Measurements from ENCODE around the gene MAPK1.
"Not testable (repeated sequence)": the region's sequence is repeated elsewhere in the genome, so short reads cannot be mapped to it uniquely, and the experiment has no call there.

The MAPK1 gene

DNA sequence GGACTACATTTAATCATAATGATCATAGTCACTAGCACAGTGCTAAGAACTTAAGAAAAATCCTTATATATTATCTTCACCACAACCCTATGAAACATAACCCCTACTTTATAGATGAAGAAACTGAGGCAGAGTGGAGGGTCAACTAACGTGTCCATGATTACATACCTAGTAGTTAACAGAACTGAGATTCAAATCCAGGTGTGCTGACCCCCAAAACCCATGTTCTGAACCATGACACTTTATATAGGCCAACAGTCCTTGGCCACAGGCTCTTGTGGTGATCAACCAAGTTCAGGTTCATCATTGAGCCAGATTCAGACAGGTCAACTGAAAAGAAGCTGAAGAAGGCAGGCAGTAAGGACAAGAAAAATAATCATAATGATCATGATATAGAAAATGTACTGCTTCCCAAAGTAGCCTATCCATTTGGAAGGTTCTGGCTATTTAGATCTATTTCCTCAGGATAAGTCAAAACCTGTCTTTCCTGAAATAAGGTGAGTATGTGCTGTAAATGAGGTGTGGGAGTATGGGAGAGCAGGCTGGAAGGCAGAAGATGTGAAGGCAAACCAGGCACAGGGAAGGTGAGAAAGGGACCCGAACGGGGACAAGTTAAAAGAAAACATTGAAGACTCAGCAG, 39.7 kb downstream of the MAPK1 start:
- DNase-seq (ENCODE audit: low read depth, low spot score): no peak
- no peak overlapping the region for H3K4me3 ChIP-seq (ENCODE audit: low read length)

DNA sequence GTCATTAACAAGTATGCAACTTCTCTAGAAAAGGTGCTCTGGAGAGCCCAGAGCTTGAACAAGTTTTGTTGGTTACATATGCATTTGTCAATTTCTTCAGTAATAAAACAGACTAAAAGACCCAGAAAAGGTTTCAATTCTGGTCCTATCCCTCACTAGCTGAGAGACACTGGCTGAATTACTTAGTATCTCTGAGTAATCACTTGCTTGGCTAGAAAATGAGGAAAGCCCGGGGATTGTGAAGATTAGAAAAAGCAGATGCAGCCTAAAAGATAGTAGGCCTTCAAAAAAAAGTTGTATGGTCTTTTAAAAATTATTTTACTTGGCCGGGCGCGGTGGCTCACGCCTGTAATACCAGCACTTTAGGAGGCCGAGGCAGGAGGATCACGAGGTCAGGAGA, 41.2 kb downstream of the MAPK1 start:
- no peak for DNase-seq (ENCODE audit: low read depth, low spot score)
- H3K4me3 ChIP-seq (ENCODE audit: low read length): no peak overlapping the region

DNA sequence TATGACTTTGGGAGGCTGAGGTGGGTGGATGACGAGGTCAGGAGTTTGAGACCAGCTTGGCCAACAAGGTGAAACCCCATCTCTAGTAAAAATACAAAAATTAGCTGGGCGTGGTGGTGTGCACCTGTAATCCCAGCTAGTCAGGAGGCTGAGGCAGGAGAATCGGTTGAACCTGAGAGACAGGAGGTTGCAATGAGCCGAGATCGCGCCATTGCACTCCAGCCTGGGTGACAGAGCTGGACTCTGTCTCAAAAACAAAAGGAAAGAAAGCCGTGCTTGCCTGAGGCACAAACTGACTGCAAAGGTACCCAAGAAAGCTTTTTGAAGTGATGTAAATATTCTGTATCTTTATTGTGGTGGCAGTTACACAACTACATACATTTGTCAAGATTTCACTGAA, 42.5 kb downstream of the MAPK1 start:
- DNase-seq (ENCODE audit: low read depth, low spot score); H3K4me3 ChIP-seq (ENCODE audit: low read length): not testable (repeated sequence)

DNA sequence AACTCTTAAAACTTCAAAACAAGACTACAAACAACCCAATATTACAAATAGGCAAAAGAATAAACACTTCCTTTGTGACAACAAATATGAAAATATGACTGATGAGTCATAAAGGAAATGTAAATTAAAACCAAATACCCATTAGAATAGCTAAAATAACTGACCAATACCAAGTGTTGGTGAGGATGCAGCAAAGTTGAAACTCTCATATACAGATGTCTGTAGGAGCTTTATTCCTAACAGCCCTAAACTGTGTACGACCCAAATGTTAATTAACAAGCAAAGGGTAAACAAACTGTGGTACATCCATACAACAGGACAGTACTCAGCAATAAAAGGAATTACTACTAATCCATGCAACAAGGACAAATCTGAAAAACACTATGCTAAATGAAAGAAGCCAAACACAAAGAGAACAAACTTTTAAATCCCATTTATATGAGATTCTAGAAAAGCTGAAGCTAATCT, 43.0 kb downstream of the MAPK1 start:
- no peak overlapping the region for H3K4me3 ChIP-seq (ENCODE audit: low read length)
- no peak for DNase-seq (ENCODE audit: low read depth, low spot score)

DNA sequence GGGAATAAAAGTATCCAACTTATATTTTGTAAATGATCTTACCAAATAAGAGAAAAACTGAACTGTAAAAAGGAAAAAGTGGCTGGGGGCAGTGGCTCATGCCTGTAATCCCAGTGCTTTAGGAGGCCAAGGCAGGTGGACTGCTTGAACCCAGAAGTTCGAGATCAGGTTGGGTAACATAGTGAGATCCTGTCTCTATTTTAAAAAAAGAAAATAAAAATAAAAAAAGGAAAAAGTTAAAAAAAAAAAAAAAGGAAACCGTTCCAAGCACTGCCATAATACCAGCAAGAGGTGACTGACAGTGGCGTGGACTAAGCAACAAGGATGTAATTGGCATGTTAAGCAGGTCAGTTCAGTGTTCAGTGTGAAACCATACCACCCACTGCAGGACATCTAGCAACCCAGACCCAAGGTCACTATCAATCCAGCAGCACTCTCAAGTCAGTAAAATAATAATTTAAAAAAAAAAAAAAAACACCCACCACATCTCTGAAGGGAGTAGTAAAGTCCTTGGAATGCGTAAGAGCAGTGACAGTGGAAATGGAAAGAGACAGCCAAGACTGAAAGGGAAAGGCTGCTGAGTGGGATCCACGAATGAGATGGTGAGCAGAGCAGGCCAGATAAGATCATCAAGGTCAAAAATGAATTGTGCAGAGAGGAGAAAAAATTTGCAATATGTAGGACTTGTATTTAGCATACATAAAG, 43.6 kb downstream of the MAPK1 start:
- H3K4me3 ChIP-seq (ENCODE audit: low read length): no peak overlapping the region
- no peak for DNase-seq (ENCODE audit: low read depth, low spot score)

DNA sequence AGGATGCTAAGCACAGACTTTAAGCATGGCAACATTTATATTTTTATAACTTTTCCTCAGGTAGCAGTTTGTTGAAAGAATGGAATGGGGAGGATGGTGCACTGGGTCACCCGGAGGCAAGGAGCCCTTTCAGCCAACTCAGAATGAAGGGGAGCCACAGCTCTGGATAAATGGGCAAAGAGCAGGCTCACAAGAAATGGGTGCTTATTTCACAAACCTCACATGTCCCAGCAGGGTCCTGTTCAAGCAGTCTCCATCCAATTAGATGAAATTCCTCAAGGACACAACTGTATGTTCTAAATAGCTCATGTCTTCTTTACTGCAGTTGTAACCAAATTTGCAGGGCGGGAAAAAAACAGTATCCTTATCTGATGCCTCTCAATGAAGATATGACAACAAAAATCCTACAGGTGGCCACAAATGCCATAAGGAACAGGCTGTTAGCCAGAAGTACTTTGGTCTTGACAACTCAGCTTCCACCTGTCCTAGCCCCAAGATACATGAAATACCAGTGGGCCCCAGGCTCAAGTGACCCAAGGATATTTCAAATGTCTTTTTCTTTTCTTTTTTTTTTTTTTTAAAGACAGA, 48.2 kb downstream of the MAPK1 start:
- DNase-seq (ENCODE audit: low read depth, low spot score): no peak
- no peak overlapping the region for H3K4me3 ChIP-seq (ENCODE audit: low read length)

DNA sequence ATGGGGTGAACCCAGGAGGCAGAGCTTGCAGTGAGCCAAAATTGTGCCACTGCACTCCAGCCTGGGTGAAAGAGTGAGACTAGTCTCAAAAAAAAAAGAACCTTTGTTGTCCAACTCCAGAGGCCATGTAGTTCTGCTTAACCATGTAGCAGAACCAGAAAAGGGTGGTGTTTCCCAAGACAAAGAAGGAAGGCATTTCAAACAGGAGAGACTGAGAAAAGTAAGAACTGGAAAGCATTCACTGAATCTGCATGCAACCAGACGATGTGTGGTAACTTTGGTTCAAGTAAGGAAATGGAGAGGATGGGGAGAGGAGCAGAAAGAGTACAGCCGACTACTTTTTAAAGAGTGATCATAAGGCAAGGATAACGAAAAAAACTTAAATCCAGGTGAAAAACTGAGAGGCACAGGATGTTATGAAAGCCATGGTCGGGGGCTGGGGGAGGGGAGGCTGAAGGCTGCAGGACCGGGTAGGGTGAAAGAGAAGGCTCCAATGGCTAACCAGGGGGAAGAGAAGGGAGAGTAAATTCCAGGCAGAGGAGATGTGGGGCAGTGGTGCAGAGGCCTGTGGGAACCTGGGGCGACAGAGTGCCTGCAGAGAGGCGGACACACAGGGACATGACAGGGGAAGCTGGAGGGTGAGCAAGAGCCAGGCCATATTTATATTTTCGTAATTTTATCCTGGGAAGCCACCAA, 48.8 kb downstream of the MAPK1 start:
- no peak overlapping the region for H3K4me3 ChIP-seq (ENCODE audit: low read length)
- DNase-seq (ENCODE audit: low read depth, low spot score): no peak

DNA sequence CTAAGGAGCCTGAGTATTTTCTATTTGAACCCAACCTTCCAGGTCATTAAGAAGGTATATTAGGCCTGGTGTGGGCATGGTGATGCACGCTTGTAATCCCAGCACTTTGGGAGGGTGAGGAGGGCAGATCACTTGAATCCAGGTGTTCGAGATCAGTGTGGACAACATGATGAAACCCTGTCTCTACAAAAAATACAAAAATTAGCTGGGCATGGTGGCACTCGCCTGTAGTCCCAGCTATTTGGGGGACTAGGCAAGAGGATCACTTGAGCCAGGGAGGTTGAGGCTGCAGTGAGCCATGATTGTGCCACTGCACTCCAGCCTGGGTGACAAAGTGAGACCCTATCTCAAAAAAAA, 50.0 kb downstream of the MAPK1 start:
- DNase-seq (ENCODE audit: low read depth, low spot score); H3K4me3 ChIP-seq (ENCODE audit: low read length): not testable (repeated sequence)

DNA sequence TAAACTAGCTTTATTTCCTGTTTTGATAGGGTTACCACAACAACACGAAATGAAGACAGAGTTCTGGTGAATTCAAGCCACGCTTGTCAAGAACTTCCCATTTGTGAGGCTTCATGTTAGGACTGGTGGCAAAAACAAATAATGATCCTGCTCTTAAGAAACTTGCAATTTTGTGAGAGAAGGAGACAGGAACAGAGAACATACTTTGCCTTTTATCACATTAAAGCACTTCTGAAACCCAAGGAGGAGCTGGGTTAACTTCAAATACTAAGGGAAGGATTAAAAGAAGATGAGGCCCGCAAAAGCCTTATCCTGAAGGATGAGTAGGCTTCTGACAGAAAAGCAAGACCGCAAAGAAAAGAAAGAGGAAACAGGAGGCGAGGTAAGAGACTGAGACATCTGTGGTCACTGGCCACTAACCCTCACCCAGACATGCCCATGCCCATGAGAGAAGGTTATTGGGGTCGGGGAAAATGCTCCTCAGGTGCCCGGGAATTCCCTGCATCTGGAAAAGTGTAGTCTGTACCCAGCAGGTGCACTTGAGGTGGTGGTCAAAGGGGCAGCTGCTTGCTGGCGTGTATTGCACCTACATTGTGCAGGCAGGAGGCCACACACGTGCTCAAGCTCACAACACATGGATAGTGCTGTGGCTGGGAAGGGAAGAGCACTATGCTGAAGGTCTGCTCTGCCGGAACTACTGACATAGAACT, 50.5 kb downstream of the MAPK1 start:
- no peak overlapping the region for H3K4me3 ChIP-seq (ENCODE audit: low read length)
- DNase-seq (ENCODE audit: low read depth, low spot score): peak; percentile 68

DNA sequence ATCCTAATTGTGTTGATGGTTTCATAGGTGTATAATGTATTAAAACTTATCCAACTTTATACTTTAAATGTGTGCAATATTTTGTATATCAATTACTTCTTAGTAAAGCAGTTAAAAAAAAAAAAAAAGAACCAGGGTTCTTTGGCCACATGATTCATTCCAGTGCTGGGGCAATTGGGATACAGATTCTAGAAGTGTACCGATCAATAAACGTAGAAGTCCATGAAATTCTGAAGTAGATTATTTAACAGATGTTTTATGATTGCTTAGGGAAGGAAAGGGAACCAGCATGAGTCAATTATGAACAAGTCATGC, 51.0 kb downstream of the MAPK1 start:
- no peak for DNase-seq (ENCODE audit: low read depth, low spot score)
- H3K4me3 ChIP-seq (ENCODE audit: low read length): no peak overlapping the region

DNA sequence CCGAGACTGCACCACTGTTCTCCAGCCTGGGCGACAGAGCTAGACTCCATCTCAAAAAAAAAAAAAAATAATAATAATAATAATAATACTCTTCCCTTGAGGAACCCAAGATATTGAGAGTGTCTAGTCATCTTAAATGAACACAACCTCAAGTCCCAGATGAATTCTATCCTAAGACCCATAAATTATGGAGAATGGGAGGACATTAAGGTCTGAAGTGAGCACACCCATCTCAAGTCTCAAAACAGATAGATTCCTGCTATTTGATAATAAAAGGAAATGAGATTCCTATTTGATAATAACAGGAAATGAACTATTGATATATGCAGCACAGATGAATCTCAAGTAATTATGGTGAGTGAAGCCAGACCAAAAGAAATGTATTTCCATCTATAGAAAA, 51.5 kb downstream of the MAPK1 start:
- no peak for DNase-seq (ENCODE audit: low read depth, low spot score)
- H3K4me3 ChIP-seq (ENCODE audit: low read length): no peak overlapping the region

DNA sequence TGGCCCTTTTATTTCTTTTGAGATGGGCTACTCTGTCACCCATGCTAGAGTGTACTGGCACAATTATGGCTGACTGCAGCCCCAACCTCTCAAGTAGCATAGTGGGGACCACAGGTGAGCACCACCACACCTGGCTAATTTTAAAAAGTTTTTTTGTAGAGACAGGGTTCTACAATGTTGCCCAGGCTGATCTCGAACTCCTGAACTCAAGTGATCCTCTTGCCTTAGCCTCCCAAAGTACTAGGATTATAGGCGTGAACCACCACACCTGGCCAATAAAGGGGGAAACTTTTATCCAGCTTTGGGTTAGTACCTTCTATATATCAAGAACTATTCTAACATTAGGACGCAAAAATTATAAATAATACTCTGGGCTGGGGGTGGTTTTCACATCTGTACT, 52.1 kb downstream of the MAPK1 start:
- no peak overlapping the region for H3K4me3 ChIP-seq (ENCODE audit: low read length)

DNA sequence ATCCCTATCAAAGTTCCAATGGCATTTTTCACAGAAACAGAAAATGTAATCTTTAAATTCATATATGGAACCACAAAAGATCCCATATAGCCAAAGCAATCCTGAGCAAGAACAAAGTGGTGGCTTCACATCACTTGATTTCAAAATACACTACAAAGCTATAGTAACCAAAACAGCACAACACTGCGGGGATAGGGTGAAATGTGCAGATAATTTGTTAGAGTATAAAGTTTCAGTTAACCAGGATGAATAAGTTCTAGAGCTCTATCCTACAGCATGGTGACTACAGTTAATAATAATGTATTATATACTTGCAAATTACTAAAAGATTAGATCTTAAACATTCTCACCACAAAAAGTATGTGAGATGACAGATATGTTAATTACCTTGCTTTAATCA, 55.5 kb downstream of the MAPK1 start:
- H3K4me3 ChIP-seq (ENCODE audit: low read length): no peak overlapping the region
- no peak for DNase-seq (ENCODE audit: low read depth, low spot score)

More for the DNA sequence above, 52.1 kb downstream of the MAPK1 start:
- DNase-seq (ENCODE audit: low read depth, low spot score): no peak

DNA sequence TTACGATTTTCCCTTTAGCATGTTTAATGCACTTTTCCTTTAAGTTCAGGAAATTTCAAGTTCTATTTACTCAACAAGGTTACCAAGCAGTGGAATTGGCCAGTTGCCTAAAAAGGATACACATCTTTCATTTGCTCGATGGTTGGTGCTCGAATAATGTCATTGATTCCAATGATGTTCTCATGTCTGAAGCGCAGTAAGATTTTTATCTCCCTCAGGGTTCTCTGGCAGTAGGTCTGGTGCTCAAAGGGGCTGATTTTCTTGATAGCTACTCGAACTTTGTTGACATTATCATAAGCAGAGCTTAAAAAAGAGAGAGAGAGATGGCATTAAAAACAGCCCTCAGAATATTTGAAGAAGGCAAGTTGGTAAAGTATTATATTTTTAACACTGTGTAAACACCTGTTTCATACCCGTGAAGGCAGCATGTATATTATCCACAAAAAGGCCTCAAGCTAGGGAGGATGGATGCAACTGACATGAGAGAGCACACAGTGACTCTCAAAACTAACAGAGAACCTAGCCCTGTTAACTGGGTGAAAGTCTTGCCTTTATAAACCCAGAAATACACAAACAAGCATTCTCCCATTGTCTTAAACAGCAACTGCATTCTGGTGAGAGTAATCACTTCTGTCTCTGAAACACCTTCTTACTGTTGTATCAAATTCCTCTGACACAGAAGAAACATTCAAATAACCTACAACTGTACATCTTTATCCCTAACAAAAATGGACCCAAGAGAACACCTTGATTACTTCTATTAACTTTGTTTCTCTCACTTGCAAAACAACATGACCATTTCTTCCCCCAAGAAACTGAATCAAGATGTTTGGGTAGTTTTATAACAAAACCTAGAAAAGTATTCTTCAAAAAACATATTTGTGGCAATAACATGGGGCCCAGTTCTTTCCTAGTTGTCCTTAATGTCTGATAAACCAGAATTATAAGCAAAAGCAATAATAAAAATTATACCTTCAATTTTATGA, 59.6 kb downstream of the MAPK1 start:
- DNase-seq (ENCODE audit: low read depth, low spot score): no peak
- H3K4me3 ChIP-seq (ENCODE audit: low read length): no peak overlapping the region

DNA sequence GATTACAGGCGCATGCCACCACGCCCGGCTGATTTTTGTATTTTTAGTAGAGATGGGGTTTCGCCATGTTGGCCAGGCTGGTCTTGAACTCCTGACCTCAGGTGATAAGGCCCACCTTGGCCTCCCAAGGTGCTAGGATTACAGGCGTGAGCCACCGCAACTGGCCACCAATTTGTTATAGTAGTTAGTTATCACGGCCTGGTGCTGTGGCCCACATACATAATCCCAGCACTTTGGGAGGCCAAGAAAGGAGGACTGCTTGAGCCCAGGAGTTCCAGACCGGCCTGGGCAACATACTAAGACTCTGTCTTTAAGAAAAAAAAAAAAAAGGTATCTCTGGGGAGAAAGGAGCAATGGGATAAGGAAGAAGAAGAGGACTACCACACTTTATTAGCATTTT, 62.1 kb downstream of the MAPK1 start:
- H3K4me3 ChIP-seq (ENCODE audit: low read length); DNase-seq (ENCODE audit: low read depth, low spot score): not testable (repeated sequence)

DNA sequence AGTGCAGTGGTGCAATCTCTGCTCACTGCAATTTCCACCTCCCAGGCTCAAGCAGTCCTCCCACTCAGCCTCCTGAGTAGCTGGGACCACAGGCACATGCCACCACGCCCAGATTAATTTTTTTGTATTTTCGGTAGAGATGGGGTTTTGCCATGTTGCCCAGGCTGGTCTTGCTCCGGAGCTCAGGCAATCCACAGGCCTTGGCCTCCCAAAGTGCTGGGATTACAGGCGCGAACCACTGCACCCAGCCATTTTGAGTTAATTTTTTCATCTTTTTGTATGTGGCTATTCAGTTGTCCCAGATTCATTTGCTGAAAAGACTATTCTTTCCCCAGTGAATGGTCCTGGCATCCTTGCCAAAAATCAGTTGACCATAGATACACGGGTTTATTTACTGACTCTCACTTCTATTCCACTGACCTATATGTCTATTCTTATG, 63.6 kb downstream of the MAPK1 start:
- no peak for DNase-seq (ENCODE audit: low read depth, low spot score)
- H3K4me3 ChIP-seq (ENCODE audit: low read length): no peak overlapping the region

DNA sequence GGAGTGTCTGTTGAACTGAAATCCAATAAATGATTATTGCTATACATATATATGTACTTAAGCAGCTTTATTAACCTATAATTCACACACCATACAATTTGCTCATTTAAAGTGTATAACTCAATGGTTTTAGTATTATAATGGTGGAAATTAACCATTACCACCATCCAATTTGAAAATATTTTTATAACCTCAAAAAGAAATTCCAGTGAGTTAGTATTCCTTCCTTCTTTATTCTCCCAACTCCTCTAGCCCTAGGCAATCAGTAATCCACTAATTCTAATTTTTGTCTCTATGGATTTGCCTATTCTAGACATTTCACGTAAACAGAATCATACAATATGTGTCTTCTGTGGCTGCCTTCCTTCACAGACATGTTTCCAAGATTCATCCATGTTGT, 64.8 kb downstream of the MAPK1 start:
- no peak for DNase-seq (ENCODE audit: low read depth, low spot score)
- no peak overlapping the region for H3K4me3 ChIP-seq (ENCODE audit: low read length)

DNA sequence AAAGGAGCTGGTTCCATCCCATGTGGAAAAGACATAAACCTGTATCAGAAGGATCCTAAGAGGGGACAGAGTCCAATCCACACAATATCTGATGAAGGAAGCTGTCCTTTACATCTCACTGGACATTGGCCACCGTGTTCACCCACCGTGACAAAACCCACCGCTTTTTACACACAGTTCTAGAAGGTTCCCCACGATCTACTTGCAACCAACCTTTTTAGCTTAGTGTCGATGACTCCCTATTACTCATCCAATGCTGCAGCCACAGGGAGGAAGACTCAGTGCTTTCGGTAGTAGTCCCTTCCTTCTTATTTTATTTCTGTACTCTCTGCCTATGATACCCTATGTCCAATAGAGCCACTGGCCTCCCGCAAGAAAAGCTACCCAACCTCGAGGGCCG, 65.4 kb downstream of the MAPK1 start:
- H3K4me3 ChIP-seq (ENCODE audit: low read length): no peak overlapping the region
- no peak for DNase-seq (ENCODE audit: low read depth, low spot score)

DNA sequence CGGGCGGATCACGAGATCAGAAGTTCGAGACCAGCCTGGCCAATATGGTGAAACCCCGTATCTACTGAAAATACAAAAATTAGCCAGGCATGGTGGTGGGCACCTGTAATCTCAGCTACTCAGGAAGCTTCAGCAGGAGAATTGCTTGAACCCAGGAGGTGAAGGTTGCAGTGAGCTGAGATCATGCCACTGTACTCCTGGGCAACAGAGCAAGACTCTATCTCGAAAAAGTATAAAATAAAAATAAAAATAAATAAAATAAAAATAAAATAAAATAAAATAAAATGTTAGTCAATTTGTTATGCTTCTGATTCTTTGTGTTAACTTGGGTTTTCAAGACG, 66.2 kb downstream of the MAPK1 start:
- H3K4me3 ChIP-seq (ENCODE audit: low read length); DNase-seq (ENCODE audit: low read depth, low spot score): not testable (repeated sequence)

Data from Jurkat, Clone E6-1 (cell line).